A549 (cell line): ENCODE results near the gene COPS7A.

ENCODE experiments used
- BHLHE40 ChIP-seq: IDR thresholded peaks from 2 replicates; pipeline ENCODE4 v1.6.1; 2012; ENCODE audit warnings: low read depth, low read length, inconsistent platforms
- CEBPB ChIP-seq, 2 experiments: fragments of >200 bp in 1 of 2; sonication (Bioruptor Twin) in 1 of 2; formaldehyde crosslinking in 1 of 2; IDR thresholded peaks; 2 replicates each; pipeline ENCODE4 v1.6.1; 2012 to 2016
- EP300 ChIP-seq, 2 experiments: fragments of >200 bp; sonication (Bioruptor Twin); formaldehyde crosslinking; IDR thresholded peaks; 2 replicates in 1 of 2; 3 replicates in 1 of 2; pipeline ENCODE4 v1.6.1; 2016 to 2017
- HDAC2 ChIP-seq: fragments of 200-600 bp; sonication (generic); IDR thresholded peaks from 2 replicates; pipeline ENCODE4 v1.6.1; 2016
- HOXB5 ChIP-seq: fragments of 250-450 bp; sonication (Bioruptor Pico); IDR thresholded peaks from 2 replicates; pipeline ENCODE4 v1.5.0; 2020; ENCODE audit warnings: mild to moderate bottlenecking, moderate library complexity
- JUN ChIP-seq, 2 experiments: fragments of >200 bp; sonication (Bioruptor Twin); formaldehyde crosslinking; IDR thresholded peaks; 2 replicates in 1 of 2; 3 replicates in 1 of 2; pipeline ENCODE4 v1.6.1; 2016 to 2017
- MAZ ChIP-seq: fragments of 150-350 bp; IDR thresholded peaks from 2 replicates; pipeline ENCODE4 v1.6.1; 2014; ENCODE audit warnings: antibody characterized with exemption, low read depth, low read length, borderline replicate concordance
- NFE2L2 ChIP-seq: fragments of 150-350 bp; conservative IDR thresholded peaks from 2 replicates; pipeline ENCODE4 v1.6.1; 2014; ENCODE audit warnings: low read length
- POLR2A ChIP-seq: IDR thresholded peaks from 2 replicates; pipeline ENCODE4 v1.6.1; 2012; ENCODE audit warnings: mild to moderate bottlenecking, low read length
- RCOR1 ChIP-seq: fragments of 150-350 bp; IDR thresholded peaks from 2 replicates; pipeline ENCODE4 v1.6.1; 2014; ENCODE audit warnings: antibody characterized with exemption, low read length, low read depth
- ZSCAN20 ChIP-seq: fragments of 250-450 bp; sonication (Bioruptor Pico); IDR thresholded peaks from 2 replicates; pipeline ENCODE4 v1.8.0; 2022; ENCODE audit warnings: mild to moderate bottlenecking, moderate library complexity
- TF ChIP-seq, protein P1 (sequence below): fragments of >200 bp; sonication (Bioruptor Twin); formaldehyde crosslinking; IDR thresholded peaks from 3 replicates; pipeline ENCODE4 v1.5.1; 2016
- TF ChIP-seq, protein P2 (sequence below): IDR thresholded peaks from 2 replicates; pipeline ENCODE4 v1.6.1; 2012
- TF ChIP-seq, protein P3 (sequence below): fragments of 450-650 bp; IDR thresholded peaks from 2 replicates; pipeline ENCODE4 v1.6.1; 2014; ENCODE audit warnings: antibody characterized with exemption

DNA sequence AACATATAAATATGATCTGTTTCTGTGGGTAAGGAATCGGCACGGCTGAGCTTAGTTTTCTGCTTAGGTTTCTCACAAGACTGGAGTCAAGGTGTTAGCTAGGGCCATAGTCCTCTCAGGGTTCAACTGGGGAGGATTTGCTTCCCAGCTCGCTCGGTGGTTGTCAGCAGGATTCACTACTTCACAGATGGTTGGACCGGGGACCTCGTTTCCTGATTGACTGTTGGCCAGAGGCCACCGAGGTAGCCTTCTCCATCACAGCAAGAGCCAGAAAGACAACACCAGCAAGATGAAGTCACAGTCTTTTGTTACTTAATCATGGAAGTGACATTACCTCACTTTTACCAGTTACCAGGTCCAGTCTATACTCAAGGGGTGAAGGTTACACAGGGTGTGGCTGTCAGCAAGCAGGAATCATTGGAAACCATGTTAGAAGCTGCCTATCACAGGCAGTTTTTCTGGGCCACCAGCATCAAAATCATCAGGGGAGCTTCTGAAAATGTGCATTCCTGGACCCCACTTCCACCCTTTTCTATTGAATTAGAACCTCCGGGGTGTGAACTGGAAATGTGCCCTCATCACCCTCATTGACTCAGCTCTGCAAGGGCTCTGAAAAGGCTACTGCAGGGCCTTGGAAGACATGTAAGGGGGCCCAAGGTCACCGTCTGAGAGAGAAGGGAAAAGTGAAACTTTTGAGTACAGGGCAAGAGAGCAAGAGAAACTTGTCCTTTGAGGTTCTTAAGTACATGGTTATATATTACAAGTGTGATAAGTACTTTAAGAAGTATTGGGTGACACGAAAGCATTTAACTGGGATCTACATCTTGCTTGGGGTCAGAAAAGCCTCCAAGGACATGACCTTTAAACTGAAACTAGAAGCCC, 10.9 kb downstream of the COPS7A start:
- TF ChIP-seq BHLHE40 (no peak), JUN (IDR thresholded peaks at IDR 0.05) (no peak), CEBPB (IDR thresholded peaks at IDR 0.05) (no peak), HDAC2 (no peak), POLR2A (no peak), NFE2L2 (no peak), HOXB5 (CRISPR knock-in tag) (no peak), MAZ (no peak), RCOR1 (no peak), EP300 (IDR thresholded peaks at IDR 0.05) (no peak), ZSCAN20 (CRISPR knock-in tag) (no peak)
- TF ChIP-seq, protein P1, sequence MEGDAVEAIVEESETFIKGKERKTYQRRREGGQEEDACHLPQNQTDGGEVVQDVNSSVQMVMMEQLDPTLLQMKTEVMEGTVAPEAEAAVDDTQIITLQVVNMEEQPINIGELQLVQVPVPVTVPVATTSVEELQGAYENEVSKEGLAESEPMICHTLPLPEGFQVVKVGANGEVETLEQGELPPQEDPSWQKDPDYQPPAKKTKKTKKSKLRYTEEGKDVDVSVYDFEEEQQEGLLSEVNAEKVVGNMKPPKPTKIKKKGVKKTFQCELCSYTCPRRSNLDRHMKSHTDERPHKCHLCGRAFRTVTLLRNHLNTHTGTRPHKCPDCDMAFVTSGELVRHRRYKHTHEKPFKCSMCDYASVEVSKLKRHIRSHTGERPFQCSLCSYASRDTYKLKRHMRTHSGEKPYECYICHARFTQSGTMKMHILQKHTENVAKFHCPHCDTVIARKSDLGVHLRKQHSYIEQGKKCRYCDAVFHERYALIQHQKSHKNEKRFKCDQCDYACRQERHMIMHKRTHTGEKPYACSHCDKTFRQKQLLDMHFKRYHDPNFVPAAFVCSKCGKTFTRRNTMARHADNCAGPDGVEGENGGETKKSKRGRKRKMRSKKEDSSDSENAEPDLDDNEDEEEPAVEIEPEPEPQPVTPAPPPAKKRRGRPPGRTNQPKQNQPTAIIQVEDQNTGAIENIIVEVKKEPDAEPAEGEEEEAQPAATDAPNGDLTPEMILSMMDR, result no peak
- TF ChIP-seq, protein P2, sequence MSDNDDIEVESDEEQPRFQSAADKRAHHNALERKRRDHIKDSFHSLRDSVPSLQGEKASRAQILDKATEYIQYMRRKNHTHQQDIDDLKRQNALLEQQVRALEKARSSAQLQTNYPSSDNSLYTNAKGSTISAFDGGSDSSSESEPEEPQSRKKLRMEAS, result no peak
- TF ChIP-seq, protein P3, sequence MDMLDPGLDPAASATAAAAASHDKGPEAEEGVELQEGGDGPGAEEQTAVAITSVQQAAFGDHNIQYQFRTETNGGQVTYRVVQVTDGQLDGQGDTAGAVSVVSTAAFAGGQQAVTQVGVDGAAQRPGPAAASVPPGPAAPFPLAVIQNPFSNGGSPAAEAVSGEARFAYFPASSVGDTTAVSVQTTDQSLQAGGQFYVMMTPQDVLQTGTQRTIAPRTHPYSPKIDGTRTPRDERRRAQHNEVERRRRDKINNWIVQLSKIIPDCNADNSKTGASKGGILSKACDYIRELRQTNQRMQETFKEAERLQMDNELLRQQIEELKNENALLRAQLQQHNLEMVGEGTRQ, result no peak
